K562 (cell line): Measurements from ENCODE around the gene SLC39A5. TPM values are rescaled to one million over a fixed set of nuclear protein-coding genes. Genes with fewer than 3 reads are reported as not detected.

Source experiments
- ATAC-seq: fragments of 200-7000 bp; cut with Tn5 transposase; 3 replicates; pipeline ENCODE4 v1.9.1; 2020; ENCODE audit warnings: moderate library complexity
- BruUV-seq: library from RNA; stranded (reverse); fragments of 400-500 nt; replicated peaks from 2 replicates; lab custom pipeline; 2021; lab: Mats Ljungman, UMichigan
- CTCF ChIA-PET: fragments of 300-600 bp; formaldehyde crosslinking; extraction: SDS; loops from one replicate; lab custom pipeline; 2021; ENCODE audit warnings: low intra/inter-chr PET ratio; lab: Yijun Ruan, JAX
- POLR2A ChIA-PET: fragments of 300-600, 350-650 bp; sonication (Branson Sonifier 250); formaldehyde crosslinking; extraction: SDS; loops from one replicate; lab custom pipeline; 2021; ENCODE audit warnings: antibody characterized with exemption, inconsistent platforms; lab: Yijun Ruan, JAX
- DNase-seq, 4 experiments: peaks; one replicate each; pipeline versions ENCODE4 v3.0.0 to v3.0.0-alpha.2; 2011 to 2018; ENCODE audit warnings: low spot score in 3 of 4, mixed read lengths in 3 of 4; ENCODE audit errors: extremely low read depth in 1 of 4
- FAIRE-seq: peaks from 2 replicates; lab custom pipeline; 2011; peaks lifted over from hg19 to GRCh38; lab: Jason Lieb, UNC
- H2AFZ ChIP-seq: 2 replicates; pipeline ENCODE4 v1.6.0; 2011; ENCODE audit warnings: low read depth, low read length, control low read depth, inconsistent platforms
- H3K27ac ChIP-seq: fragments of 200-600 bp; 3 replicates; pipeline ENCODE4 v1.8.0; 2011; ENCODE audit warnings: low read depth, mild to moderate bottlenecking, control low read depth, inconsistent platforms, low read length, moderate library complexity, mixed read lengths; ENCODE audit errors: extremely low read depth
- H3K27me3 ChIP-seq, 2 experiments: fragments of 300-600 bp in 1 of 2; 2 replicates in 1 of 2; 3 replicates in 1 of 2; pipeline versions ENCODE4 v1.6.0 to v1.8.0; 2011; ENCODE audit warnings: inconsistent platforms in 2 of 2, low read length in 2 of 2, mild to moderate bottlenecking in 1 of 2, mixed read lengths in 1 of 2, moderate library complexity in 1 of 2; ENCODE audit not compliant: control insufficient read depth in 2 of 2, insufficient read depth in 2 of 2
- H3K36me3 ChIP-seq: fragments of 300-600 bp; 3 replicates; pipeline ENCODE4 v1.8.0; 2011; ENCODE audit warnings: mild to moderate bottlenecking, low read length, inconsistent platforms; ENCODE audit not compliant: control insufficient read depth, insufficient read depth
- H3K4me1 ChIP-seq, 2 experiments: fragments of 200-600 bp in 1 of 2; replicated peaks in 1 of 2; 2 replicates in 1 of 2; 3 replicates in 1 of 2; pipeline versions ENCODE4 v1.5.1 to v1.8.0; 2011; ENCODE audit warnings: inconsistent platforms in 2 of 2, low read length in 2 of 2, mild to moderate bottlenecking in 1 of 2, mixed read lengths in 1 of 2, moderate library complexity in 1 of 2; ENCODE audit not compliant: control insufficient read depth in 2 of 2, insufficient read depth in 2 of 2
- H3K4me2 ChIP-seq: 2 replicates; pipeline ENCODE4 v1.6.1; 2011; ENCODE audit warnings: low read length, control low read depth, inconsistent platforms, mixed read lengths; ENCODE audit not compliant: insufficient read depth
- H3K4me3 ChIP-seq: fragments of 200-600 bp; sonication (generic), shearing (Covaris generic); 2 replicates; pipeline ENCODE4 v1.5.1; 2016; ENCODE audit warnings: control low read depth, inconsistent platforms
- H3K79me2 ChIP-seq: fragments of 200-600 bp; 3 replicates; pipeline ENCODE4 v1.8.0; 2011; ENCODE audit warnings: low read length, inconsistent platforms; ENCODE audit not compliant: control insufficient read depth, insufficient read depth
- H3K9ac ChIP-seq, 2 experiments: 2 replicates each; pipeline versions ENCODE4 v1.6.0 to v1.6.1; 2011; ENCODE audit warnings: low read depth in 2 of 2, low read length in 2 of 2, control low read depth in 1 of 2, inconsistent platforms in 1 of 2, mild to moderate bottlenecking in 1 of 2, mixed read lengths in 1 of 2; ENCODE audit not compliant: insufficient read depth in 1 of 2
- H3K9me1 ChIP-seq: one replicate; pipeline ENCODE4 v1.6.0; 2011; ENCODE audit warnings: inconsistent platforms, mild to moderate bottlenecking, low read length, moderate library complexity; ENCODE audit not compliant: control insufficient read depth, insufficient read depth
- H3K9me3 ChIP-seq: replicated peaks from 2 replicates; pipeline ENCODE4 v1.5.1; 2011; ENCODE audit warnings: low read depth, low read length, inconsistent platforms; ENCODE audit not compliant: control insufficient read depth, insufficient read depth
- H4K20me1 ChIP-seq: replicated peaks from 2 replicates; pipeline ENCODE4 v1.6.1; 2011; ENCODE audit warnings: low read length, inconsistent platforms, mixed read lengths; ENCODE audit not compliant: control insufficient read depth, insufficient read depth
- FOXM1 ChIP-seq, 2 experiments: fragments of 450-650 bp in 1 of 2; sonication (generic) in 1 of 2; formaldehyde crosslinking in 1 of 2; IDR thresholded peaks; 2 replicates each; pipeline versions ENCODE4 v1.6.1 to v1.9.0; 2017 to 2022; ENCODE audit warnings: low read depth in 2 of 2, mild to moderate bottlenecking in 2 of 2, missing genetic modification reagents in 1 of 2, moderate library complexity in 1 of 2
- JUNB ChIP-seq: fragments of 450-650 bp; formaldehyde crosslinking; conservative IDR thresholded peaks from 2 replicates; pipeline ENCODE4 v1.4.0; 2020; ENCODE audit warnings: mild to moderate bottlenecking
- POLR2G ChIP-seq: fragments of 200-400 bp; formaldehyde crosslinking; IDR thresholded peaks from 2 replicates; pipeline ENCODE4 v1.6.1; 2017; ENCODE audit warnings: low read depth, mild to moderate bottlenecking, antibody characterized with exemption, low read length, moderate library complexity
- RBFOX2 ChIP-seq: fragments of 200-400 bp; formaldehyde crosslinking; IDR thresholded peaks from 2 replicates; pipeline ENCODE4 v1.6.1; 2017; ENCODE audit warnings: low read depth, mild to moderate bottlenecking, low read length, moderate library complexity
- ZFPM2 ChIP-seq: fragments of 250-450 bp; sonication (Bioruptor Pico); IDR thresholded peaks from 2 replicates; pipeline ENCODE4 v1.5.1; 2022; ENCODE audit warnings: mild to moderate bottlenecking
- ZNF146 ChIP-seq: IDR thresholded peaks from one replicate; pipeline ENCODE4 v1.6.1; 2018; ENCODE audit warnings: missing compliant biosample characterization; ENCODE audit not compliant: unreplicated experiment
- ZNF347 ChIP-seq: fragments of 450-650 bp; formaldehyde crosslinking; IDR thresholded peaks from 2 replicates; pipeline ENCODE4 v1.4.0; 2020; ENCODE audit warnings: low read depth, mild to moderate bottlenecking, moderate library complexity
- WGBS: fragments of 100-300 bp; shearing (Covaris generic); methylation state at CpG from one replicate; pipeline ENCODE4 v1.1.6; 2016; ENCODE audit warnings: low coverage, mixed read lengths; ENCODE audit not compliant: insufficient coverage; ENCODE audit errors: missing lambda C conversion rate; 5-methylcytosine and 5-hydroxymethylcytosine counted together
- in situ Hi-C: fragments of 300-500 bp; cut with MboI; formaldehyde crosslinking; loops from 4 replicates; pipeline ENCODE4 v1.15.0; 2018; ENCODE audit warnings: inconsistent platforms, mixed read lengths
- intact Hi-C: fragments of 100-400 bp; cut with micrococcal nuclease; formaldehyde crosslinking; loops from 2 replicates; pipeline ENCODE4 v1.14.2; 2022
- polyA plus RNA-seq, 8 experiments: library from polyadenylated mRNA; depleted of rRNA in 4 of 8; stranded (reverse) in 5 of 8; unstranded in 3 of 8; fragments of >200 nt; fragmentation: Nextera tagmentation in 2 of 8; fragmentation: Illumina TruSeq in 1 of 8; extraction: Ambion mirVana in 2 of 8; extraction: Trizol in 1 of 8; gene quantifications; 2 replicates each; pipeline versions ENCODE4 v1.2.1 to v1.2.3, GENCODE V29; 2011 to 2014; ENCODE audit warnings: inconsistent platforms in 1 of 8, missing spikeins in 1 of 8
- total RNA-seq, 7 experiments: library from RNA; depleted of rRNA in 6 of 7; stranded (reverse); fragments of >200 nt in 6 of 7; fragmentation: Illumina TruSeq in 2 of 7; extraction: Trizol in 2 of 7; gene quantifications; 2 replicates each; pipeline versions ENCODE4 v1.2.1 to v1.2.3, GENCODE V29; 2011 to 2021; ENCODE audit warnings: low replicate concordance in 1 of 7

Gene SLC39A5
- total and polyA plus RNA-seq, 9 of the 15 experiments (the other 6 are each of a cell fraction or from before 2014, with no cell fraction given) = 0.08 to 0.10 TPM; not detected in 7

DNA sequence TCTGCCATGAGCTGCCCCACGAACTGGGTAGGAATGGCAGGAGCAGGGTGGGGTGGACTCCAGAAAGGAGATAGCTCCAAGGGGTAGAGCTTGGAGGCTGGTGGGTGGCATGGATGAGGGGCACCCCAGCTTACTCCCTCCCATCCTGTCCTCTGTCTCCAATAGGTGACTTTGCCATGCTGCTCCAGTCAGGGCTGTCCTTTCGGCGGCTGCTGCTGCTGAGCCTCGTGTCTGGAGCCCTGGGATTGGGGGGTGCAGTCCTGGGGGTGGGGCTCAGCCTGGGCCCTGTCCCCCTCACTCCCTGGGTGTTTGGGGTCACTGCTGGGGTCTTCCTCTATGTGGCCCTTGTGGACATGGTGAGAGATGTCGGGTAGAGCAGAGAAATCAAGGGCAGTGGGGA is 7.1 kb downstream of the SLC39A5 start:
- no peak for FAIRE-seq
- peaks cover 31% of the 10 kb centered on the region; the same call in 1 of the 3 replicates for H3K36me3 ChIP-seq
- H3K4me1 ChIP-seq = peaks cover 10 to 23% of the 10 kb centered on the region in 2 experiments; a peak in 4 of 5 replicates
- no peak overlapping the region for H3K9ac ChIP-seq
- no peak overlapping the region for H2AFZ ChIP-seq
- POLR2A ChIA-PET = interaction anchor here (0.6 to 3.2 kb wide), 8 partner anchors 10 to 236 kb away, joined by 3 to 12 read pairs (median 4); no protein-coding TSS in a partner anchor
- H4K20me1 ChIP-seq = no peaks in the 10 kb centered on the region
- no peaks in the 10 kb centered on the region for H3K27me3 ChIP-seq
- intact Hi-C loops (no loop called here), in situ Hi-C loops (no loop called here)
- H3K27ac ChIP-seq = no peak overlapping the region
- no peak overlapping the region for H3K4me2 ChIP-seq
- no peaks in the 10 kb centered on the region for H3K9me3 ChIP-seq
- H3K4me3 ChIP-seq = no peak overlapping the region
- no peaks in the 10 kb centered on the region for H3K9me1 ChIP-seq
- no peak for DNase-seq
- WGBS = 48% methylated on average over 4 of the region's 5 CpGs
- TF ChIP-seq POLR2G (peak; percentile 2; the same call in 1 of the 2 replicates), RBFOX2 (peak; percentile 9; the same call in 1 of the 2 replicates), ZFPM2 (no peak), JUNB (CRISPR knock-in tag) (no peak), ZNF146 (CRISPR knock-in tag) (no peak), ZNF347 (CRISPR knock-in tag) (no peak), FOXM1 (IDR thresholded peaks at IDR 0.05; ENCODE audit: low read depth) (no peak), FOXM1 (CRISPR knock-in tag; IDR thresholded peaks at IDR 0.05; ENCODE audit: low read depth) (no peak)
- TF ChIP-seq, all 486 proteins: peak for 2
- no peaks in the 10 kb centered on the region for H3K79me2 ChIP-seq
- BruUV-seq = no TSS peak
- CTCF ChIA-PET = no interaction called here
- no peak for ATAC-seq
